Natural killer cell (primary cell): Measurements from ENCODE around the gene SCGB1A1. TPM values are rescaled to one million over a fixed set of nuclear protein-coding genes. Genes with fewer than 3 reads are reported as not detected.

ENCODE experiments used
- ATAC-seq, 3 donors: fragments of 150-1000 bp in 2 of 3; fragments of 200-7000 bp in 1 of 3; cut with Tn5 transposase; 1 replicate in 1 of 3; 2 replicates in 2 of 3; pipeline ENCODE4 v1.10.0; 2021; ENCODE audit warnings: mild to moderate bottlenecking in 2 of 3, moderate library complexity in 2 of 3
- DNase-seq, 2 donors: peaks; one replicate each; pipeline versions ENCODE4 v3.0.0 to v3.0.0-alpha.2; 2013 to 2021; ENCODE audit warnings: mixed read lengths in 1 of 2
- H3K27ac ChIP-seq: one replicate; pipeline ENCODE4 v1.5.1; 2013; ENCODE audit warnings: mild to moderate bottlenecking, low read length
- H3K27me3 ChIP-seq: one replicate; pipeline ENCODE4 v1.6.1; 2013; ENCODE audit warnings: low read length; ENCODE audit not compliant: control insufficient read depth, insufficient read depth
- H3K36me3 ChIP-seq: one replicate; pipeline ENCODE4 v1.6.1; 2013; ENCODE audit warnings: low read length; ENCODE audit not compliant: control insufficient read depth, insufficient read depth
- H3K4me1 ChIP-seq: one replicate; pipeline ENCODE4 v1.6.1; 2013; ENCODE audit warnings: low read length; ENCODE audit not compliant: control insufficient read depth, insufficient read depth
- H3K4me3 ChIP-seq: one replicate; pipeline ENCODE4 v1.5.1; 2013; ENCODE audit warnings: low read length
- H3K9me3 ChIP-seq: one replicate; pipeline ENCODE4 v1.6.1; 2013; ENCODE audit warnings: low read length; ENCODE audit not compliant: control insufficient read depth, insufficient read depth
- H3K27ac Mint-ChIP-seq, 2 donors: one replicate each; pipeline ENCODE4 v1.8.0; 2022; ENCODE audit warnings: mild to moderate bottlenecking in 2 of 2, mixed read lengths in 2 of 2, moderate library complexity in 1 of 2
- H3K27me3 Mint-ChIP-seq, 2 donors: one replicate each; pipeline ENCODE4 v1.8.0; 2022; ENCODE audit warnings: low read depth in 2 of 2, mixed read lengths in 2 of 2
- H3K36me3 Mint-ChIP-seq: one replicate; pipeline ENCODE4 v1.8.0; 2022; ENCODE audit warnings: mixed read lengths
- H3K4me1 Mint-ChIP-seq, 2 donors: one replicate each; pipeline ENCODE4 v1.8.0; 2022; ENCODE audit warnings: mixed read lengths in 2 of 2
- H3K4me3 Mint-ChIP-seq: one replicate; pipeline ENCODE4 v1.8.0; 2022; ENCODE audit warnings: mild to moderate bottlenecking, moderate library complexity, mixed read lengths
- H3K9me3 Mint-ChIP-seq, 2 donors: one replicate each; pipeline ENCODE4 v1.8.0; 2022; ENCODE audit warnings: mixed read lengths in 2 of 2
- WGBS: methylation state at CpG from one replicate; pipeline ENCODE4 v1.1.7; 2013; ENCODE audit warnings: missing lambda C conversion rate; ENCODE audit not compliant: insufficient coverage; 5-methylcytosine and 5-hydroxymethylcytosine counted together
- intact Hi-C: fragments of 100-400 bp; cut with micrococcal nuclease; formaldehyde crosslinking; loops from one replicate; pipeline ENCODE4 v1.14.2; 2022
- total RNA-seq, 4 donors: library from RNA; stranded (reverse); fragments of 120-200 nt in 1 of 4; gene quantifications; one replicate each; pipeline versions ENCODE4 v1.2.3 to v1.2.4, GENCODE V29; 2013 to 2022
- TF ChIP-seq, protein P1 (sequence below): fragments of 200-600 bp; IDR thresholded peaks from one replicate; pipeline ENCODE4 v1.8.0; 2022; ENCODE audit warnings: antibody characterized with exemption

The SCGB1A1 gene
- total RNA-seq, 3 donors from 2014 or later (not counting 1 experiment from before 2014, with no cell fraction given) = not detected

- Mint-ChIP-seq H3K27me3 (no peaks in the 10 kb centered on the region), H3K36me3 (no peaks in the 10 kb centered on the region), H3K27ac (no peak overlapping the region), H3K4me1 (peaks cover 26 to 28% of the 10 kb centered on the region in 2 donors), H3K4me3 (no peak overlapping the region), H3K9me3 (no peaks in the 10 kb centered on the region)
- TF ChIP-seq, protein P1, sequence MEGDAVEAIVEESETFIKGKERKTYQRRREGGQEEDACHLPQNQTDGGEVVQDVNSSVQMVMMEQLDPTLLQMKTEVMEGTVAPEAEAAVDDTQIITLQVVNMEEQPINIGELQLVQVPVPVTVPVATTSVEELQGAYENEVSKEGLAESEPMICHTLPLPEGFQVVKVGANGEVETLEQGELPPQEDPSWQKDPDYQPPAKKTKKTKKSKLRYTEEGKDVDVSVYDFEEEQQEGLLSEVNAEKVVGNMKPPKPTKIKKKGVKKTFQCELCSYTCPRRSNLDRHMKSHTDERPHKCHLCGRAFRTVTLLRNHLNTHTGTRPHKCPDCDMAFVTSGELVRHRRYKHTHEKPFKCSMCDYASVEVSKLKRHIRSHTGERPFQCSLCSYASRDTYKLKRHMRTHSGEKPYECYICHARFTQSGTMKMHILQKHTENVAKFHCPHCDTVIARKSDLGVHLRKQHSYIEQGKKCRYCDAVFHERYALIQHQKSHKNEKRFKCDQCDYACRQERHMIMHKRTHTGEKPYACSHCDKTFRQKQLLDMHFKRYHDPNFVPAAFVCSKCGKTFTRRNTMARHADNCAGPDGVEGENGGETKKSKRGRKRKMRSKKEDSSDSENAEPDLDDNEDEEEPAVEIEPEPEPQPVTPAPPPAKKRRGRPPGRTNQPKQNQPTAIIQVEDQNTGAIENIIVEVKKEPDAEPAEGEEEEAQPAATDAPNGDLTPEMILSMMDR = no peak
- Histone ChIP-seq H3K36me3 (no peaks in the 10 kb centered on the region), H3K4me1 (peaks cover 11% of the 10 kb centered on the region), H3K4me3 (no peak overlapping the region), H3K27ac (no peak overlapping the region), H3K9me3 (no peaks in the 10 kb centered on the region), H3K27me3 (no peaks in the 10 kb centered on the region)
- 60% methylated on average over 4 of the region's 4 CpGs for WGBS
- intact Hi-C loops = no loop called here
- ATAC-seq (no peak), DNase-seq (no peak)
Measured at GRCh38 chr11:62423012-62423411, 4.2 kb downstream of the SCGB1A1 start.

DNA sequence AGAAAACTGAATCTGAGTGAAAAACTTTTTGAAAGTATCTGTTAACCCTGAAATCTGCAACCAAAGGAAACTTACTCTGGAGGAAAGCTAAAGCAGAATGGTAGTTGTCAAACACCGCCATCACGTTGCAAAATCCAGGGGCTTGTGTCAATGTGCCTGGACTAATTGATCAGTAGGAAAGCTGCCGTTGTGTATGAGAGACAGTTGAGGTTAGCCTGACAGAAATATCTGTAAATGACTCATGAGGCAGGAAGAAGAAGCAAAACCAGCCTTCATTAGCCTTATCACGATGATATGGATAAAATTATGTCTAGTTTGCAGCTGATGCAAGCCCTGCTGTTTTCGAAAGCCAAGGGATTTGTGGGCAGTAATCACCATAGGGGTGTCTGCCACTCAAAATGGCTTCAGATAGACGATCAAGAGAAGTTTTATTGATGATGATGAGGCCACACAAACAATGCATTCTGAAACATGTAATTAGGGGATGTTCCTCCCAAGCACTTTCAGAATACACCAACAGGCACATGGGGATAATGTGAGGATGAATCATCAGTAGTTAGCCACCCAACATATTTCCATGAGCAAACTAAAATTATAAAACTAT is 8.9 kb downstream of the SCGB1A1 start:
- Histone ChIP-seq H3K4me1 (peaks cover 19% of the 10 kb centered on the region), H3K27ac (peak overlapping the region; percentile 48), H3K36me3 (no peaks in the 10 kb centered on the region), H3K27me3 (no peaks in the 10 kb centered on the region), H3K9me3 (no peaks in the 10 kb centered on the region), H3K4me3 (no peak overlapping the region)
- TF ChIP-seq, protein P1 = no peak
- H3K9me3 Mint-ChIP-seq = no peaks in the 10 kb centered on the region
- intact Hi-C loops = loop anchor here (5.0 kb wide), 2 partner anchors 115 to 250 kb away; partner anchors contain the start of gene UBXN1
- H3K36me3 Mint-ChIP-seq = no peaks in the 10 kb centered on the region
- ATAC-seq = peak in 2 of 3 donors; percentile 34 to 43
- H3K4me3 Mint-ChIP-seq = peak overlapping the region; percentile 40
- H3K27me3 Mint-ChIP-seq = no peaks in the 10 kb centered on the region
- peak overlapping the region; percentile 83 to 89 for H3K27ac Mint-ChIP-seq
- H3K4me1 Mint-ChIP-seq = peaks cover 56 to 64% of the 10 kb centered on the region in 2 donors
- WGBS = 49% methylated on average over 6 of the region's 6 CpGs
- DNase-seq = no peak

- Histone ChIP-seq H3K27me3 (no peaks in the 10 kb centered on the region), H3K4me3 (no peak overlapping the region), H3K4me1 (peaks cover 22% of the 10 kb centered on the region), H3K36me3 (no peaks in the 10 kb centered on the region), H3K9me3 (no peaks in the 10 kb centered on the region), H3K27ac (no peak overlapping the region)
- Mint-ChIP-seq H3K36me3 (no peaks in the 10 kb centered on the region), H3K27ac (peak overlapping the region; percentile 83 to 89), H3K4me1 (peaks cover 61 to 65% of the 10 kb centered on the region in 2 donors), H3K9me3 (no peaks in the 10 kb centered on the region), H3K27me3 (no peaks in the 10 kb centered on the region), H3K4me3 (peak overlapping the region; percentile 13)
- intact Hi-C loops = loop anchor here (5.0 kb wide), 2 partner anchors 113 to 248 kb away; partner anchors contain the start of gene UBXN1
- TF ChIP-seq, protein P1 = no peak
- no peak for DNase-seq
- ATAC-seq = no peak
- 74% methylated on average over 8 of the region's 8 CpGs for WGBS
Measured at GRCh38 chr11:62428871-62429560, 10.2 kb downstream of the SCGB1A1 start.
